GF-D8 (cell line): Measurements from ENCODE around the gene FOXL2NB.

ENCODE experiments used
- DNase-seq: peaks from one replicate; lab custom pipeline; 2025; lab: John Stamatoyannopoulos, UW

Gene FOXL2NB

DNA sequence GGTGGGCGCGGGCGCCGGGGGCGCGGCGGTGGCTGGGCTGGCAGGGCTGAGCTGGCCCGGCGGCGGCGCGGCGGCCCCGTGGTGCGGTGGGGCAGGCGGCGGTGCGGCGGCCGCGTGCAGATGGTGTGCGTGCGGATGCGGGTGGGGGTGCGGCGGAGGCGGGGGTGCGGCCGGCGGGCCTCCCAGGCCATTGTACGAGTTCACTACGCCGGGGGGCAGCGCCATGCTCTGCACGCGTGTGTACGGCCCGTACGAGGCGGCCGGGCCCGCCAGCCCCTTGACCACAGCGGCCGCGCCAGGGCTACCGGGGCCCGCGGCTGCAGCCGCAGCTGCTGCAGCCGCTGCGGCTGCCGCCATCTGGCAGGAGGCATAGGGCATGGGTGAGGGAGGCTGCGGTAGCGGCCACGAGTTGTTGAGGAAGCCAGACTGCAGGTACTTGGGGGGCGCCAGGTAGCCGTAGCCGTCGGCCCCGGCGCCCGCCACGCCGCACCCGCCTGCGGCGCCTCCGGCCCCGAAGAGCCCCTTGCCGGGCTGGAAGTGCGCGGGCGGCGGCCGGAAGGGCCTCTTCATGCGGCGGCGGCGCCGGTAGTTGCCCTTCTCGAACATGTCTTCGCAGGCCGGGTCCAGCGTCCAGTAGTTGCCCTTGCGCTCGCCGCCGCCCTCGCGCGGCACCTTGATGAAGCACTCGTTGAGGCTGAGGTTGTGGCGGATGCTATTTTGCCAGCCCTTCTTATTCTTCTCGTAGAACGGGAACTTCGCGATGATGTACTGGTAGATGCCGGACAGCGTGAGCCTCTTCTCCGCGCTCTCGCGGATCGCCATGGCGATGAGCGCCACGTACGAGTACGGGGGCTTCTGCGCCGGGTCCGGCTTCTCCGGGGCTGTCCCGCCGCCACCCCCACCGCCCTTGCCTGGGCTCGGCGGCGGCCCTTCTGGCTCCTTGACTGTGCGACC lies 1.0 kb upstream of the FOXL2NB start:
- DNase-seq: no peak

DNA sequence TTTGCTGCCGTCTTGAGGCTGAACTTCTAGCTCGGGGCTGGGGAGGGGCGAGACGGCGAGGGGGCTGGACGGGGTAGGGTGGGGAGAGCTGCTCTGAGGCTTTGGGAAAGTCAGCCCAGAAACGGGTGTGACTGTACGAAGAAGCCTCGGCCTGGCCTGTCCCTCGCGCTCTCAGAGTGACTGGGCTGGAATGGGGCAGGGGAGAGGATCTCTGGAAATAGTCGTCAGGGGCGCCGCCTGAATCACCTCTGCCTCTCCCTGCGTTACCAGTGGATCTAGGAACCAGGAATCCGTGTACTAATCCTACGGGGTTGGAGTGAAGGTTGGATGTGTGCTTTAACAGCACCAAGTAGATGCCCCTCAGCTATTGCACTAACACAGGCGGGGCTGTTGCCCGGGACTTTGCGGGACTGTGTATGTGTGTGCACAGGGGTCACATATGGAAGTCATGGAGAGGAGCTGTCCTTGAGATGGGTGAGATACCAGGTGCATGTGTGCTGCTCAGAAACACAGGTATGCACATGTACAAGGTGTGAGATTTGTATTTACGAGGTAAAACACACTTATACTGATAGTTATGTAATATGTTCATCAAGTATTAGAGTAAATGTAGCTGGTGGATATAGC lies 591 bp downstream of the FOXL2NB start:
- DNase-seq: no peak

DNA sequence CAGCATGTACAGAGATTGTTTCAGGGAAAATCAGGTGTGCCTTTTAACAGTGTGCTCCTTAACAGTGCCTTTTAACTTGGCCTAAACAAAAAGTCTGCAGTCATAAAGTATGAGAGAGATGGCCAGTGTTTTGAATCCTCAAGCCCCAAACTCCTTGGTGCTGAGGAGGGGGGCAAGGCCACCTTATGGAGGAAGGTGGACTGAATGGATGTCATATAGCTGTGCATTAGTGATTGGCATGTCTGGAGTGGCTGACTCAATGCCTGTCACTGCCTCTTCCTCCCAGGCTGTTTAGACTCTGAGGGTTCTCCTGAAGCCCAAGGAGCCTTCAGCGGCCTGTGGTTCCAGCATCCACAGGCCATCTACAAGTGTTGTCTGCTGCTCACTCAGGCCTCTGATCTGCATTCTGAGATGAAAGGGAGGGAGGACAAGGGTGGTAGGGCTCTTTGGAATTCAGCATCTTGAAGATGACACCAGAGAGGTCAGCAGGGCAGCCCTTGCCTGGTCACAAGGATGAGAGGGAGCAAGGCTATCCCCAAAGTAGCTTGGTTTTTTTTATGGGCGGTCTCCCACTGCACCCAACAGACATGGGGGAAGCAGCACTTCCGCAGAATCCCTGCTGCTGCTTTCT lies 1.5 kb downstream of the FOXL2NB start:
- no peak for DNase-seq

DNA sequence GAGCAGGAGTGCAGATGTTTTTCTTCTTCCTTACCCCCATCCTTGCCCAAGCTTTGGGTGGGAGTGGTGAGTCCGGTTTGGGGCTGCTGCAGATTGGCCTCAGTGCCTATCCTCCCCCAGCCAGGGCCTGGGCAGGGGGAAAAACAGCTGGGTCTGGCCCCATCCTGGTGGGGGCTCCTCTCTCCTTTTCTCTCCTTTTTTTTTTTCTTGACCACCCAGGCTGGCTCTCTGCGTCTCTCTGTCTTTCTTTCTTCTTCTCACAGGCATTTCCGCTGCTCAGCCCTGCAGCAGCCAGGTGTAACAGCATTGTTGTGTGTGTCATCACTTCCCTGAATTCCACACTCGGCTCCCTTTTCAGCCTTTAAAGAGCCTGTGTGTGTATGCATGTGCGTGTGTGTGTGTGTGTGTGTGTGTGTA lies 2.0 kb downstream of the FOXL2NB start:
- DNase-seq: no peak

DNA sequence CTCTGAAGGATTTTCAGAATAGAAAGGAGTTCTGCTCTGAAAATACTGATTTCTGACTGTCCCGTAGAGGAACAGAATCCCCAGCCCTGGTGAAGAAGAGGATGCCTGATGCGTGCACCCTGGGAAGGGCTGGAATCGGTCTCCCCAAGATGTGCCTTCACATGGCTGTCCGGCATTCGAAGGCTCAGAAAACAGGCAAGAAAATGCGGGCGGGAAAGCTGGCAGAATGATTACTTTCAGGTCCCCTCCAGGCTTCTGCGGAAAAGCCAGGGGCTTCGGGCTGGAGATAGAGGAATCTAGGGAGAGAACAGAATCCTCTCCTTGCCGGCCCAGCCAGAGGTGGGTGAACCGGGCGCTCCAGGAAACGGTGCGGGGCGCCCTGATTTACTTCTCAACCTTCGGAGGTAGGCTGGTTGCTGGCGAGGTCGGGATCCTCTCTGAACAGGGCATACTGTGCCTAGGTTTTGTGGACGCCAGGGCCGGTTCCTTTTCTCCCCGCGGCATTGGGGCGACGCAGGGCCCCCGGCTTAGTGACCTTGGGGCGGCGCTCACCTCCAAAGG lies 2.5 kb downstream of the FOXL2NB start:
- no peak for DNase-seq

DNA sequence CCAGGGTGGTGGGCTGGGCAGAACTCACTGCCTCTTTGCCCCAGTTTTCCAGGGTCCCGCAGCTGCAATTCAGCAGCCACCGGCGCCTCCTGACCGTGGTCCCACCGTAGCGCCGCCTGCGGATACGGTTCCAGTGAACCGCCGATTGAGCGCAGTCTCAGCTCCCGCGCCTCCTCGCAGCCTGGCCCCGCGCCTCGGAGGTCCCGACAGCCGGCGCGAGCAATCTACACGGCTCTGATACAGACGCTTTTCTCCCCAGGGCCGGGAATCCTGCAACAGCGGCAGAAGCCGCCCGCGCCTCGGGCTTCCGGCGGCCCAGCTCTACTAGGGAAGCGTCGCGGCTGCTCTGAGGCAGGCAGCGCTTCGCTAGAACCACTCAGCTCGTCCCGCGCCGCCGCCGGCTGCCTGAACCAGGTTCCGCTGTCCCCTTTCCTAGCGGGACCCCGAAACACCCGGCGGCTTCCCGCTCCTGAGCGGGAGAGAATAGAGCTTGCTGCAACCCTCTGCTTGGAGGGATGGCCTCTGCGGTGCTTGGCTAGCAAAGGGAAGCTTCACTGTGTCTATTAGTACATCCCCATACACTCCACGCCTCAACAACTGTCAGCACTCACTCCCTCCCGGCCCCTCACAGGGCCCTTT lies 3.1 kb downstream of the FOXL2NB start:
- DNase-seq: no peak

DNA sequence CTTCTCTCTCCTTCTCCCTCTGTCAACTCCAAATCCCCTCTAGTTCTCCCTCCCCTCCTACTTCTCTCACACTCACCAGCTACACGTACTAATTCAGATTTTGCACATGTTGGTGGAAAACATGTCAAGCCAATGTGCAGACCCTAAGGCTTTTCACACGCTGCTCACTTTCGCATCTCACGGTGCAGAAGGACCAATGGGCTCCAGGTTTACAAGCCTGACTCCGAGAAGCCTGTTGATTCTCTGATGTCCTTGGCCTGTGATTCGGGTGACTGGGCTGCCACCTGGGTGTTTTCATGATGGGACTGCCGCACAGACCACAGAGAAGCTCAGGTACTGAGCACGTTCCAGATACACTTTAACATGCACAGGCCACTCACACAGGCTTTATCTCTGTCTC lies 3.7 kb downstream of the FOXL2NB start:
- no peak for DNase-seq

DNA sequence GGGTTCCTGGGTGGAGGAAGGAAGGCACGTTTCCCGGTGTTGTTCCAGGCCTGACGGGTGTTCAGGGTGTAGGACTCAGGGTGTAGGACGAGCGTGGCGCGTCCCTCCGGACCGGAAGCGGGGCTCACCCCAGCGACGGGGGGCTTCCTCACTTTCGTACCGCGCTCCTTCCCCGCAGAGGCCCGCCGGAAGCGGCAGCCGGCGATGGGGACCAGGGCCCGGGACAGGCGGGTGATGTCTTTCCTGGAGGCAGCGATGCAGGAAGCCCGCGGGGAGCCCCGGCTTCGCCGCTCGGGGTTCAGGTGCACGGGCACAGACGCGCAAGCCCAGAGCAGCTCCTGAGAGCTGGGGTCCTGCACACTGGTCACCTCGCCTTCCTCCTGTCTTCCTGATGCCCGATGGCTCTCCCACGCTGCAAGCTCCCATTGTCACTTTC lies 13.4 kb downstream of the FOXL2NB start:
- DNase-seq: no peak

DNA sequence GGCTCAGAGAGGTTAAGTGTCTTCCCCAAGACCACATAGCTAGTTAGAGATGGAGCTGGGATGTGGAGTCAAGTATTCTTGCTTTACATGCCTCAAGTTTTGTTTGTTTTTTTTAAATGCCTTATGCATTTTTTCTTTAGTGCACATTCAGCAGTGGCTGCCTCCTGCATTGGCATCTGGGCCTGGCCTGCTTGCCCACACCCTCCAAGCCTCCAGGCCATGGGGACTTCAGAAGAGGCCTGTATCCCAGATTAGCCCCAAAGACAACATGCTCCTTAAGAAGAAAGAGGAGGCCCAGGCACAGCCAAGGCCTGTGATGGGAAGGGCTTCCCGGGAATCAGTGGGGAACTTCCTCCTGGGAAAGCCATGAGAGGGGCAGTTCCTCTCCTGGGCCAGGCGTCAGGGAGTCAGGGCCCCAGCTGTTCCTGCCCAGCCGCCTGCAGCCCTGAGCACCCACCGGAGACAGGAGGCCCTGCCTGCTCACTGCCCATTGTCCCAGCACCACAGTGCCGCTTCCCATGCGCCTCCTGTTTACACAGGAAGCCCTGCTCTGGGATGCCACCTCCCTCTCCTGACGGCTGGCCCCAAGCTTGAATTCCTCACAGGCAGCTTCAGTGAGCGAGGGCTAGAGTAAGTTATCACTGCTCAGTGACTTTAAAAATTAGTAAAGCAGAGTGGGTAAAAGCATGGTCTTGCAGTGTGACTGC lies 16.0 kb downstream of the FOXL2NB start:
- no peak for DNase-seq

DNA sequence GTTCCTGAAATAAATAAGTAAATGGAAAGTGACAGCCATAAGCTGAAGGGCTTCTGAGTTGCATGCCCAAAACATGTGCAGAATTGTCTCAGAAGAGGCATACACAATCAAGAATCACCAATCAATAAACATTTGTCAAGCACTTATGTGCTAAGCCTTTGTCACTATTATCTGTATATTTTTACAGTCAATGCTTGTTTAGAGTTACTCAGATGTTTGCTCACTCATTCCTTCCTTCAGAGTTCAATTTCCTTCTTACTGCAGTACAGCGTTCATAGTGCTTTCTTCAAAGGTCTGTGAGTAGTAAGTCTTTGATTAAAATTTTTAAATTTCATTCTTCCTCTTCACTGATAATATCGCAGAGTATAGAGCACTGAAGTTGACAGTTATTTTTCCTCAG lies 17.2 kb downstream of the FOXL2NB start:
- no peak for DNase-seq

DNA sequence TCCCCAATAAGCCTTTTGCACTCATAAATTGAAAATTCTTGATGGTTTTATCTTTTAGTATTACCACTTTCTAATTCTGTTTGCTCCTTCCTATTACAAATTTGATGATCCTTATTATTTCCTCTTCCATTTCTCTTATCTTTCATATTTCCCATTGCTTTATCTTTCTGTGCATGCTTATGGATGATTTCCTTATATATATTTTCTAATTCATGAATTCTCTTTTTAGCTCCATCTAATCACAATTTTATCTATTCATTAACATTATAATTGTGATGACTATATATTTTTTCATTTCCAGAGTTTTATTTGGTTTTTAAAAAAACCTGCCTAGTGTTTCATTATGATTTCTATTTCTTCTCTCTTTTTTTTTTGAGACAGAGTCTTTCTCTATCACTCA lies 17.9 kb downstream of the FOXL2NB start:
- no peak for DNase-seq

DNA sequence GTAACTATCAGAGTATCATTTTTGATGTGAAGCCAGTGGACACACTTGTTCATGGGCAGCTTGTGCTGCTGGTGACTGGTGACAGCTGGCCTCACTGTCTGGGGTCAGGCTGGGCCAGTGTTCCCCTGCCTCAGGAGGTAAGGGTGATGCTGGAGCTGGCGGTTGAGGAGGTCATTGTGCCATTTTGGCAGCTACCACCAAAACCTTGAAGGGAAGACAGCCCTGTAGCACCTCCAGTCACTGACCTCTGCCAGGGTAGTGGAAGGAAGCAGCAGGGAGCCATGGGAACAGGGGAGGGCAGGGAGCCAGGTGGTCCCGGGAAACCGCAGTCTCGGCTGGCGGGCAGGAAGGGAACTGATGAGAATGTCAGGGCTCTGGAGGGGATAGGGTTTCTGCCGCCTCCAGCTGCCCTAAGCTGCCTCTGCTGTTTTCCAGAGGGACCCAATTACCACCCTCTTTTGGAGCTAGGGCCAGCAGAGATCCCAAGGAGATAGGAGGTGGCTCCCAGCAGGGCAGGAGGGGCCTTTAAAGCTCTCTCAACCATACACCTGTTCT lies 24.8 kb downstream of the FOXL2NB start:
- no peak for DNase-seq

DNA sequence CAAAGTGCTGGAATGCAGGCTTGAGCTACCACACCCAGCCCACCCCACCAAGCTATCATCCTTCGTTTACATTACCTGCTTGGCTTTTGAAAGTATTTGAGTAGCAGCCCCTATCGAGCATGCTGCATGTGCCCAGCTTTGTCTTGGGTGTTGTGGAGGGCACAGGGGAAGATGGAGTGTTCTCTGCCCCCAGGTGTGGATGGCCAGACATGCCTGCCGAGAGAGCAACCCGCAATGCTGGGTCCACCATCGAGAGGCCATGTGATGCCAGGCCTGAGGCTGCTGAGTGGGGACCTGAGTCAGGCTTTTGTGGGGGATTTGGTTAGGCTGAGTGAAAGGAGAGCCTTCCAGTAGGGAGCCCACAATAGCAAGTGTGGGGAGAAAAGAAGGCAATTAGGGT lies 25.9 kb downstream of the FOXL2NB start:
- no peak for DNase-seq

DNA sequence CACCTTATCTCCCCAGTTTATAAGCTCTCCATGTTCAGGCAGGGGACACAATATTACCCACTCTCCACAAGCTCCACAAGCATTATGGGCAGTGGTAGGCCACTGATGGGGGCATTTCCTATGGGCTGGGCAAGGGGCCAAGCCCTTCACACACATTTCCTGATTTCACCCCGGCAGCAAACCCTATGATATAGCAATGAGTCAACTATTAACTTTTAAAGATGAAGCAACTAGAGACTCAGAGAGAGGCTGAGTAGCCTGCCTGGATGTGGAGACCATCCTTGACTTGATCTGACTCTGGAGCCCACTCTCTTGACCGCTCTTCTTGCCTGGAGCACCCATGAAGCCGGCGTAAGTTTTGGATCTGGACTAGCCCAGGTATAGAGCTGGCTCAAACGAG lies 27.4 kb downstream of the FOXL2NB start:
- DNase-seq: no peak

DNA sequence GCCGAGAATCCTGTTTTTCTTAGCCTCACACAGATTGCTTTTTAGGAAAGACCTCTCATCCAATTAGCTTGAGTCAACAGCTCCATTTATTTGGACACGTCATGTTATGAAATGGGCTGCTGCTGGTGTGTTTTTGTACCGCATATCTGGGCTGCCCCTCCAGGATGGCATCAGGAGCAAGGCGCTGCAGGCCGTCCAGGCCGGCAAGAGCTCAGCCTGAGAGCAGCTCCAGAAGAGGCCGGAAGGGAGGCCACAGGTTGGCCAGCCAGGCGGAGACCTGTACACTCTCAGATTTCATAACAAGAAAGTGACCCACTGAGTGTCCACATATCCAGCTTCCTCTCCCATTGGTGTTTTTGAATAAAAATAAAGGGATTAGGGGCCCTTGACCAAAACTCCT lies 28.3 kb downstream of the FOXL2NB start:
- no peak for DNase-seq

DNA sequence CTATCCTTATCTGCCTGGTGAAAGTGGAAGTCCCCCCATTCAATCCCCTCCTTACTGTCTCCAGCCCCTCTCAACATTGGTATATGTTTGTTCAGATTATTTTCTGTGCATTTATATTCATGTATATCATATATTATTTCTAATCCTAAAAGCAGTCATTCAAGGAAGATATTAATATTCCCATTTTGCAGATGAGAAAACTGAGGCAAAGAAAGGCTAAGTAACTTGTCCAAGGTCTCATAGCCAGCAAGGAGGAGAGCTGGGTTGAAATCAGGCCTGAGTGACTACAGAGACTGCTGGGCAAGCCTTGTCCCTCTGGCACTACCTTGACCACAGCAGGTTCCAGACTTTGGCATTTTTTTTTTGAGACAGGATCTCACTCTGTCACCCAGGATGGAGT lies 29.0 kb downstream of the FOXL2NB start:
- DNase-seq: no peak

DNA sequence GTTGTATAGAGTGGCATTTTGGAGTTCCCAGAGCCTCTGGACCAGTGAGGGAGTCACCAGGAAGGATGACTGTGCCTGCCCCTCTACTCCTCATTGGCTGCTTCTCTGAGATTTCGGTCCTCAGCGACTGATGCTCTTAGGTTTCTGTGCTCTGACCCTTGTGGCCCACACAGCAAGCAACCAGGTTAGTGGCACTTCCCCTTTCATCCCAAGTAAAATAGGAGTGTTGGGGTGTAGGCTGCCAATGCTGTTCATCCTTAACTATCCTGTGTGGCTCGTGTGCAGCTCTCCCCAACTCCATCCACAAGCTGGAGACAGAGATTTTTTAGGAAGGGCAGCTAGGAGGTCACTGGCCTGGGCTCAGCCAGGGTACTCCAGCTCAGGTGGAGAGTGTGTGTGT lies 37.8 kb downstream of the FOXL2NB start:
- no peak for DNase-seq

DNA sequence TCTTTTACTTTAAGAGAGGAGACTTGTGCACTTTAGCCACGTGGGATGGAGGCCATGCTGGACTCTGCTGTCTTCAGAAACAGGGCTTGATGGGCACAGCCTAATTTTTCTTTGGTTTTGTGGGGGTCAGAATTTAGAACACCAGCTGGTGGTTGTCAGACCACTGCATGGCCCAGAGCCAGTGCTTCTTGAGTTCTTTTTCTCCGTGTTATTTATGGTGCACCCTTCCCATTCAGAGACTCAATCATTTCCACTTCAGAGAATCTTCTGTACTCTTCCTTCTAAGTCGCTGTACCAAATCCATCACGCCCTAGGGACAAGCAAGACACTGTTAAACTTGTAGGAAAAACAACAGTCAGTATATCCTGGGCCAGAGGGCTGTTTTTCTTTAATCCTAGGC lies 38.9 kb downstream of the FOXL2NB start:
- DNase-seq: no peak

DNA sequence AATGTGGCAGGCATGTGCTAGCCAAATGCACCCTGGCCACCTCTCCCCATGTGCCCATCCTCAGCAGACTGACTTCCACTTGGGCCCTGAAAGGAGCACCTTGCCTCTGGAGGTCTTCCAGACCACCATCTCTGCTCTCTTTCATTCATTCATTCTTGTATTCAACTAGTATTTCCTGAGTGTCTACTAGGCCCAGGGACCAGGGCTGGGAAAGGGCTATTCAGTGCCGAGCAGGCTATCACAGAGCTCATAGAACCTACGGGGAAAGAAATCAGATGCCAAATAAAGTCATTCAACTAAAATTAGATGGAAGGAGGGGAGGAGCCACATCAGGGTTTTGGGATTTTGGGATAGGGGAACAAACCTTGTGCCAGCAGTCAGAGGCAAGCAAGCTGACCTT lies 40.2 kb downstream of the FOXL2NB start:
- no peak for DNase-seq

DNA sequence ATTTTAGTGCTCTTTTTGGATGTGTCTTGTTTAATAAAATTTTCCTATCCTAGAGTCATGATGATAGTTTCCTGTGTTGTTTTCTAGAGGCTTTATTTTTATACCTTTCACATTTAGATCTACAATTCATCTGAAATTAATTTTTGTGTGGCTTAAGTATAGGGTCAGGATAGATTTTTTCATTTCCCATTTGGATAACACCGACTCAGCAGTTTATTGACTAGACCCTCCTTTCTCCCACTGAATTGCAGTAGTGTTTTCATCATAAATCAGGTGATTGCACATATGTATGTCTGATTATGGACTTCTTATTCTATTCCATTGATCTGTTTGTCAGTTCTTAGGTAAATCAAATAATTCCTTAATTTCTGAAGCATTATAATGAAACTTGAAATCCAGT lies 48.7 kb downstream of the FOXL2NB start:
- DNase-seq: no peak
